Hepatocyte (in vitro differentiated cells): ENCODE data around the gene TRIOBP. TPM values are rescaled to one million over a fixed set of nuclear protein-coding genes. Genes with fewer than 3 reads are reported as not detected.

Source experiments
- DNase-seq: peaks from one replicate; pipeline ENCODE4 v3.0.0-alpha.2; 2016; ENCODE audit warnings: low spot score
- H2AFZ ChIP-seq: fragments of 200-600 bp; sonication (generic); 2 replicates; pipeline ENCODE4 v1.6.0; 2016; ENCODE audit warnings: antibody characterized with exemption, mild to moderate bottlenecking
- H3K27ac ChIP-seq: fragments of 200-600 bp; sonication (generic); 2 replicates; pipeline ENCODE4 v1.5.1; 2016; ENCODE audit warnings: mild to moderate bottlenecking
- H3K27me3 ChIP-seq: fragments of 200-600 bp; sonication (generic); 2 replicates; pipeline ENCODE4 v1.6.1; 2016
- H3K36me3 ChIP-seq: fragments of 200-600 bp; sonication (generic); replicated peaks from 2 replicates; pipeline ENCODE4 v1.5.1; 2016; ENCODE audit warnings: low read depth; ENCODE audit not compliant: insufficient read depth
- H3K4me1 ChIP-seq: fragments of 200-600 bp; sonication (generic); 2 replicates; pipeline ENCODE4 v1.5.1; 2016; ENCODE audit warnings: mild to moderate bottlenecking, moderate library complexity; ENCODE audit not compliant: insufficient read depth
- H3K4me2 ChIP-seq: fragments of 200-600 bp; sonication (generic); 2 replicates; pipeline ENCODE4 v1.6.0; 2016
- H3K4me3 ChIP-seq: fragments of 200-600 bp; sonication (generic); 2 replicates; pipeline ENCODE4 v1.5.1; 2016; ENCODE audit warnings: mild to moderate bottlenecking
- H3K79me2 ChIP-seq: fragments of 200-600 bp; sonication (generic); 2 replicates; pipeline ENCODE4 v1.6.0; 2017; ENCODE audit warnings: mild to moderate bottlenecking
- H3K9me2 ChIP-seq: fragments of 200-600 bp; sonication (generic); replicated peaks from 2 replicates; pipeline ENCODE4 v1.6.0; 2017; ENCODE audit warnings: mild to moderate bottlenecking; ENCODE audit not compliant: insufficient read depth
- H3K9me3 ChIP-seq: fragments of 200-600 bp; sonication (generic); 2 replicates; pipeline ENCODE4 v1.5.1; 2016; ENCODE audit warnings: low read depth, mild to moderate bottlenecking
- H4K20me1 ChIP-seq: fragments of 200-600 bp; sonication (generic); 2 replicates; pipeline ENCODE4 v1.6.0; 2016; ENCODE audit warnings: mild to moderate bottlenecking; ENCODE audit not compliant: insufficient read depth, poor library complexity, severe bottlenecking
- EZH2 ChIP-seq: fragments of 200-600 bp; sonication (generic); IDR thresholded peaks from 2 replicates; pipeline ENCODE4 v1.6.1; 2016; ENCODE audit warnings: antibody characterized with exemption, mild to moderate bottlenecking, borderline replicate concordance
- EZH2phosphoT487 ChIP-seq: fragments of 200-600 bp; sonication (generic); IDR thresholded peaks from one replicate; pipeline ENCODE4 v1.6.1; 2018; ENCODE audit warnings: antibody characterized with exemption, mild to moderate bottlenecking, low read depth, moderate library complexity; ENCODE audit not compliant: unreplicated experiment, severe bottlenecking
- WGBS: methylation state at CpG from one replicate; pipeline ENCODE4 v1.1.6; 2016; ENCODE audit warnings: low lambda C conversion rate; ENCODE audit errors: missing lambda C conversion rate; 5-methylcytosine and 5-hydroxymethylcytosine counted together
- polyA plus RNA-seq: library from polyadenylated mRNA; unstranded; fragments of >200 nt; fragmentation: Nextera tagmentation; extraction: Ambion mirVana; gene quantifications from 2 replicates; pipeline ENCODE4 v1.2.1, GENCODE V29; 2016
- total RNA-seq: library from RNA; depleted of rRNA; stranded (reverse); fragments of >200 nt; gene quantifications from 2 replicates; pipeline ENCODE4 v1.2.3, GENCODE V29; 2014
- TF ChIP-seq, protein P1 (sequence below): fragments of 200-600 bp; sonication (generic); IDR thresholded peaks from 2 replicates; pipeline ENCODE4 v1.5.1; 2016; ENCODE audit warnings: antibody characterized with exemption, mild to moderate bottlenecking; ENCODE audit not compliant: poor library complexity

TRIOBP gene
- total and polyA plus RNA-seq, 2 experiments from 2014 or later, result 57.2 to 96.1 TPM

- Histone ChIP-seq H3K79me2 (no peaks in the 10 kb centered on the region), H2AFZ (peak overlapping the region; percentile 67), H3K4me3 (no peak overlapping the region), H3K27me3 (peaks cover 26% of the 10 kb centered on the region), H3K4me1 (peaks cover 15% of the 10 kb centered on the region), H4K20me1 (no peaks in the 10 kb centered on the region), H3K36me3 (no peaks in the 10 kb centered on the region), H3K9me2 (no peaks in the 10 kb centered on the region), H3K27ac (peak overlapping the region; percentile 83), H3K9me3 (no peaks in the 10 kb centered on the region), H3K4me2 (peak overlapping the region; percentile 88)
- TF ChIP-seq, protein P1, sequence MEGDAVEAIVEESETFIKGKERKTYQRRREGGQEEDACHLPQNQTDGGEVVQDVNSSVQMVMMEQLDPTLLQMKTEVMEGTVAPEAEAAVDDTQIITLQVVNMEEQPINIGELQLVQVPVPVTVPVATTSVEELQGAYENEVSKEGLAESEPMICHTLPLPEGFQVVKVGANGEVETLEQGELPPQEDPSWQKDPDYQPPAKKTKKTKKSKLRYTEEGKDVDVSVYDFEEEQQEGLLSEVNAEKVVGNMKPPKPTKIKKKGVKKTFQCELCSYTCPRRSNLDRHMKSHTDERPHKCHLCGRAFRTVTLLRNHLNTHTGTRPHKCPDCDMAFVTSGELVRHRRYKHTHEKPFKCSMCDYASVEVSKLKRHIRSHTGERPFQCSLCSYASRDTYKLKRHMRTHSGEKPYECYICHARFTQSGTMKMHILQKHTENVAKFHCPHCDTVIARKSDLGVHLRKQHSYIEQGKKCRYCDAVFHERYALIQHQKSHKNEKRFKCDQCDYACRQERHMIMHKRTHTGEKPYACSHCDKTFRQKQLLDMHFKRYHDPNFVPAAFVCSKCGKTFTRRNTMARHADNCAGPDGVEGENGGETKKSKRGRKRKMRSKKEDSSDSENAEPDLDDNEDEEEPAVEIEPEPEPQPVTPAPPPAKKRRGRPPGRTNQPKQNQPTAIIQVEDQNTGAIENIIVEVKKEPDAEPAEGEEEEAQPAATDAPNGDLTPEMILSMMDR, result peak; percentile 91
- TF ChIP-seq EZH2 (no peak), EZH2phosphoT487 (no peak)
- DNase-seq, result peak; percentile 92
- 2% methylated on average over 26 of the region's 29 CpGs for WGBS
These were observed 121.0 kb downstream of the TRIOBP start for GRCh38 chr22:37817705-37818408.

GRCh38 chr22:37818409-37819104 lies 121.7 kb downstream of the TRIOBP start:
- Histone ChIP-seq H3K4me3 (peak overlapping the region; percentile 29), H3K27me3 (peaks cover 33% of the 10 kb centered on the region), H4K20me1 (no peaks in the 10 kb centered on the region), H3K9me2 (no peaks in the 10 kb centered on the region), H3K79me2 (no peaks in the 10 kb centered on the region), H3K27ac (peak overlapping the region; percentile 83), H3K36me3 (no peaks in the 10 kb centered on the region), H3K4me1 (peaks cover 15% of the 10 kb centered on the region), H3K4me2 (peak overlapping the region; percentile 88), H3K9me3 (no peaks in the 10 kb centered on the region), H2AFZ (peak overlapping the region; percentile 74)
- TF ChIP-seq, protein P1, result peak; percentile 48
- TF ChIP-seq EZH2phosphoT487 (no peak), EZH2 (no peak)
- 4% methylated on average over 59 of the region's 68 CpGs for WGBS
- DNase-seq, result peak; percentile 79

DNA sequence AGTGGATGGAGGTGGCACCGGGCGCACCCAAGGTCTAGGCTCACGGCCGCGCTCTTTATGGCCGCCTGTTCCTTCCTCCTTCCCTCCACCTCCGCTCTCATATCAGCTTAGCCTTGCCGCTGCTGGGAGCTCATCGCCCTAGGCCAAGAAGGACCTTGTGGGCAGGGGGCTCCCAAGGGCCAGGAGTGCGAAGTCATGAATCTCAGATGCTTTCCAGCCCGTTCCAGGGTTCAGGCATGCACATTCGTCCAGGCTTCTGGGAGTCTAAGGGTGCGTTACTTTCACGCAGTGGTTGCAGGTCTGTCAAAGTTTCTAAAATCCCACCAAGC lies 122.2 kb downstream of the TRIOBP start:
- H3K9me3 ChIP-seq, result no peaks in the 10 kb centered on the region
- peak overlapping the region; percentile 29 for H3K4me3 ChIP-seq
- H2AFZ ChIP-seq, result peak overlapping the region; percentile 74
- H3K27me3 ChIP-seq, result peaks cover 38% of the 10 kb centered on the region
- no peaks in the 10 kb centered on the region for H3K9me2 ChIP-seq
- peaks cover 15% of the 10 kb centered on the region for H3K4me1 ChIP-seq
- TF ChIP-seq EZH2 (no peak), EZH2phosphoT487 (no peak)
- TF ChIP-seq, protein P1, result no peak
- peak overlapping the region; percentile 88 for H3K4me2 ChIP-seq
- H3K27ac ChIP-seq, result no peak overlapping the region
- H4K20me1 ChIP-seq, result no peaks in the 10 kb centered on the region
- 31% methylated on average over 11 of the region's 14 CpGs for WGBS
- no peaks in the 10 kb centered on the region for H3K79me2 ChIP-seq
- no peaks in the 10 kb centered on the region for H3K36me3 ChIP-seq
- DNase-seq, result no peak
